SK-N-SH treated with all-trans-retinoic acid at 6 μM for 48 hours (cell line): ENCODE data around the gene RIPK4.

Experiments
- ATAC-seq: fragments of 200-7000 bp; cut with Tn5 transposase; 3 replicates; pipeline ENCODE4 v1.9.1; 2020; ENCODE audit warnings: mild to moderate bottlenecking, moderate library complexity
- ARNTL ChIP-seq: fragments of 450-650 bp; formaldehyde crosslinking; IDR thresholded peaks from 2 replicates; pipeline ENCODE4 v1.5.0; 2020; ENCODE audit warnings: low read depth, mild to moderate bottlenecking, moderate library complexity, borderline replicate concordance
- BACH2 ChIP-seq: fragments of 250-450 bp; sonication (Bioruptor Pico); IDR thresholded peaks from 2 replicates; pipeline ENCODE4 v1.9.0; 2021; ENCODE audit warnings: mild to moderate bottlenecking, borderline replicate concordance
- CSDC2 ChIP-seq: fragments of 250-450 bp; sonication (Bioruptor Pico); IDR thresholded peaks from 2 replicates; pipeline ENCODE4 v1.5.0; 2020; ENCODE audit warnings: mild to moderate bottlenecking, moderate library complexity
- ESRRG ChIP-seq: fragments of 250-450 bp; sonication (Bioruptor Pico); IDR thresholded peaks from 2 replicates; pipeline ENCODE4 v1.6.1; 2021; ENCODE audit warnings: mild to moderate bottlenecking
- GLIS3 ChIP-seq: fragments of 250-450 bp; sonication (Bioruptor Pico); IDR thresholded peaks from 2 replicates; pipeline ENCODE4 v1.5.0; 2020; ENCODE audit warnings: mild to moderate bottlenecking, moderate library complexity
- ISL1 ChIP-seq: fragments of 250-450 bp; sonication (Bioruptor Pico); IDR thresholded peaks from 2 replicates; pipeline ENCODE4 v2.1.2; 2022; ENCODE audit warnings: mild to moderate bottlenecking, moderate library complexity
- OSR1 ChIP-seq: fragments of 250-450 bp; sonication (Bioruptor Pico); IDR thresholded peaks from 2 replicates; pipeline ENCODE4 v1.8.0; 2022; ENCODE audit warnings: moderate library complexity, mild to moderate bottlenecking, inconsistent platforms
- PPARA ChIP-seq: fragments of 250-450 bp; sonication (Bioruptor Pico); IDR thresholded peaks from 2 replicates; pipeline ENCODE4 v1.5.0; 2020; ENCODE audit warnings: mild to moderate bottlenecking, borderline replicate concordance
- RARB ChIP-seq: fragments of 250-450 bp; sonication (Bioruptor Pico); IDR thresholded peaks from 2 replicates; pipeline ENCODE4 v1.8.0; 2021; ENCODE audit warnings: mild to moderate bottlenecking, moderate library complexity
- SNAI2 ChIP-seq: fragments of 250-450 bp; sonication (Bioruptor Pico); IDR thresholded peaks from 2 replicates; pipeline ENCODE4 v1.5.0; 2020; ENCODE audit warnings: mild to moderate bottlenecking, moderate library complexity
- TCF4 ChIP-seq: fragments of 250-450 bp; sonication (Bioruptor Pico); IDR thresholded peaks from 2 replicates; pipeline ENCODE4 v1.8.0; 2021; ENCODE audit warnings: mild to moderate bottlenecking, moderate library complexity, borderline replicate concordance
- TOX ChIP-seq: fragments of 250-450 bp; sonication (Bioruptor Pico); IDR thresholded peaks from 2 replicates; pipeline ENCODE4 v1.8.0; 2021; ENCODE audit warnings: mild to moderate bottlenecking, moderate library complexity, borderline replicate concordance
- ZC3H10 ChIP-seq: fragments of 250-450 bp; sonication (Bioruptor Pico); IDR thresholded peaks from 2 replicates; pipeline ENCODE4 v1.5.1; 2021; ENCODE audit warnings: mild to moderate bottlenecking, moderate library complexity
- ZFP3 ChIP-seq: fragments of 250-450 bp; sonication (Bioruptor Pico); IDR thresholded peaks from 2 replicates; pipeline ENCODE4 v1.5.0; 2020; ENCODE audit warnings: mild to moderate bottlenecking, moderate library complexity
- ZFP30 ChIP-seq: fragments of 450-650 bp; formaldehyde crosslinking; IDR thresholded peaks from 2 replicates; pipeline ENCODE4 v1.5.0; 2022; ENCODE audit warnings: mild to moderate bottlenecking, moderate library complexity
- ZNF565 ChIP-seq: fragments of 450-650 bp; formaldehyde crosslinking; conservative IDR thresholded peaks from 2 replicates; pipeline ENCODE4 v1.5.0; 2020; ENCODE audit warnings: low read depth, mild to moderate bottlenecking, moderate library complexity
- ZNF70 ChIP-seq: fragments of 450-650 bp; formaldehyde crosslinking; IDR thresholded peaks from 2 replicates; pipeline ENCODE4 v1.5.0; 2020; ENCODE audit warnings: mild to moderate bottlenecking, moderate library complexity
- ZNF8 ChIP-seq: fragments of 450-650 bp; formaldehyde crosslinking; IDR thresholded peaks from 2 replicates; pipeline ENCODE4 v1.5.0; 2020; ENCODE audit warnings: mild to moderate bottlenecking, moderate library complexity
- TF ChIP-seq, protein P1 (sequence below): fragments of 250-450 bp; sonication (Bioruptor Pico); IDR thresholded peaks from 2 replicates; pipeline ENCODE4 v1.8.0; 2021; ENCODE audit warnings: low read depth, mild to moderate bottlenecking, moderate library complexity, borderline replicate concordance
- TF ChIP-seq, protein P2 (sequence below): fragments of 250-450 bp; sonication (Bioruptor Pico); IDR thresholded peaks from 2 replicates; pipeline ENCODE4 v1.5.1; 2020; ENCODE audit warnings: low read depth, mild to moderate bottlenecking, moderate library complexity
- TF ChIP-seq, protein P3 (sequence below): fragments of 250-450 bp; sonication (Bioruptor Pico); IDR thresholded peaks from 2 replicates; pipeline ENCODE4 v1.8.0; 2020; ENCODE audit warnings: mild to moderate bottlenecking, moderate library complexity, borderline replicate concordance
- TF ChIP-seq, protein P4 (sequence below): fragments of 250-450 bp; sonication (Bioruptor Pico); IDR thresholded peaks from 2 replicates; pipeline ENCODE4 v1.5.1; 2021; ENCODE audit warnings: mild to moderate bottlenecking, moderate library complexity

Gene RIPK4

DNA sequence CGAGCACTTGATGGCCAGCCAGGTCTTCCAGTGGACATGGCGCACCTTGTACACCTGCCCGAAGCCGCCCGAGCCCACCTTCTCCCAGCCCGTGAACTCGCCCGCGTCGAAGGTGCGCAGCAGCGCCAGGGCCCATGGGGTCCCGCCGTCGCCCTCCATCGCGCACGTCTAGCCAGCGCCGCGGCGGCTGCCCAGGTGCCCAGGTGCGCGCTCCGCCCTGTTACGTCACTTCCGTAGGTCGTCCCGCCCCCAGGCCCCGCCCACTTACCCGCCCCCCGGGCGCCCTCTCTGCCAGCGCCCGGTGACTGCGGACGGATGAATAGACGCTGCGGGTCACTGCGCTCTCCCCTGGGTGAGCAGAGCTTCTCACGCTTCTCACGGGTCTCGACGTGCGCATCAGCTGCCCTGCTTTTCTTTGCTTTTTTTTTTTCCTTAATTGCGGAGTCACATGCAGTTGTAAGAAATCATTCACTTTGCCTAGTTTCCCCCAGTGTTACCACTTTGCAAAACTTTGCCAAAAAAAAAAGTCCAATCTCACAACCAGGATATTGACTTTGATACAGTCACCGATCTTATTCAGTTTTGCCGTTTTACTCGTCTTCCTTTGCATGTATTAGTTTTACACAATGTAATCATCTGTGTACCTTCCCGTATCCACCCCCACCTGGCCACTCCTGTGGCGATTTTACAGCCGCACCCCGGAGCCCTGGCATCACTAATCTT lies at the start of gene RIPK4:
Gene RIPK4 (minus strand): TSS at position 170 of the 723 bp plus-strand sequence. CDS start 11 bp downstream, at position 159.
- no peak for TF ChIP-seq ARNTL (CRISPR knock-in tag)
- no peak for TF ChIP-seq ZFP3 (CRISPR knock-in tag)
- TF ChIP-seq ESRRG (CRISPR knock-in tag), result no peak
- ATAC-seq, result peak; percentile 61

DNA sequence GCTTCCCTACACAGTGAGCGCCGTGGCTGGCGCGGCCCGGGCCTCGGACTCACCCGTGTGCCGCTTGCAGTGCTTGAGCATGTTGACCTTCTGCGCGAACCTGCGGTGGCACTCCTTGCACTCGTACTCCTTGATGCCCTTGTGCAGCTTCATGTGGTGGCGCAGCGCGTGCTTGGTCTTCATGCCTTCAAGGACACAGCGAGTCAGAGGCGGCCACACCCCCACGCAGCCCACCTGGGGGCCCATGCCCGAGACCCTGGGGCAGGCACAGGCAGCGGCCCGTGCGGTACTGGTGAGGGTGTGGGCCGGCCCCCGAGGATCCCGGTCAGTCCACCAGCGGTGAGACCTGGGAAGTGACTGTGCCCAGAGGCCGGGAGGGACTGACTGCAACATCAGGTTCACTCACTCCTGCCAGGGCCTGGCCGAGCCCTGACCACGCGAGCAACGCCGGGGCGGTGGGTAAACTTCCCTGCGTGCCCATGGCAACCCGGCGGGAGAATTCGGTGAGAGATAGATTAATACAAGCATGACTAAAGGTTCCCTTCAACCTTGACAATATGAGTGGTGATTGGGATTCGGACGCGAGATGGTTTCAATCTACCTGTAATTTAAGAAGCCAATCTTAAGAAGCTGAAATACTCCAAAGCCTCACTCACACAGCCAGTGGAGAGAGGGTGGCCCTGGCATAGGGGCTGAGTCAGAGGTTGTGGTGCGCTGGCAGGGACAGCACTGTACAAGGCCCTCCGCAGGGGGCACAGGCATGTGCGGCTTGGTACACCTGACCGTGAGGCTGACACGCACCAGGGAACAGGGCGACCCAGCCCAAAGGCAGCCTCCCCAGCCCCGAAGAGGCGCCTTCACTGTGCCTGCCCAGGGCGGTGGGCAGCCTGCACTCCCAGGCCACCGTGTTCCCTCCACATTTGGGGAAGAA lies 49.1 kb upstream of the RIPK4 start:
- TF ChIP-seq ZNF8 (CRISPR knock-in tag), result no peak
- no peak for TF ChIP-seq RARB (CRISPR knock-in tag)
- TF ChIP-seq, protein P1, sequence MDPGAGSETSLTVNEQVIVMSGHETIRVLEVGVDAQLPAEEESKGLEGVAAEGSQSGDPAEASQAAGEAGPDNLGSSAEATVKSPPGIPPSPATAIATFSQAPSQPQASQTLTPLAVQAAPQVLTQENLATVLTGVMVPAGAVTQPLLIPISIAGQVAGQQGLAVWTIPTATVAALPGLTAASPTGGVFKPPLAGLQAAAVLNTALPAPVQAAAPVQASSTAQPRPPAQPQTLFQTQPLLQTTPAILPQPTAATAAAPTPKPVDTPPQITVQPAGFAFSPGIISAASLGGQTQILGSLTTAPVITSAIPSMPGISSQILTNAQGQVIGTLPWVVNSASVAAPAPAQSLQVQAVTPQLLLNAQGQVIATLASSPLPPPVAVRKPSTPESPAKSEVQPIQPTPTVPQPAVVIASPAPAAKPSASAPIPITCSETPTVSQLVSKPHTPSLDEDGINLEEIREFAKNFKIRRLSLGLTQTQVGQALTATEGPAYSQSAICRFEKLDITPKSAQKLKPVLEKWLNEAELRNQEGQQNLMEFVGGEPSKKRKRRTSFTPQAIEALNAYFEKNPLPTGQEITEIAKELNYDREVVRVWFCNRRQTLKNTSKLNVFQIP (CRISPR knock-in tag), result no peak
- no peak for TF ChIP-seq ISL1
- no peak for TF ChIP-seq ZFP30 (CRISPR knock-in tag)
- no peak for TF ChIP-seq TCF4 (CRISPR knock-in tag)
- no peak for TF ChIP-seq PPARA (CRISPR knock-in tag)
- no peak for TF ChIP-seq ZNF565 (CRISPR knock-in tag)
- no peak for TF ChIP-seq ZFP3 (CRISPR knock-in tag)
- no peak for TF ChIP-seq BACH2 (CRISPR knock-in tag)
- TF ChIP-seq CSDC2 (CRISPR knock-in tag), result no peak
- no peak for TF ChIP-seq ZNF70 (CRISPR knock-in tag)
- no peak for TF ChIP-seq OSR1
- TF ChIP-seq GLIS3 (CRISPR knock-in tag), result no peak
- TF ChIP-seq, all 23 proteins: peak for 0
- no peak; the same call in 1 of the 3 replicates for ATAC-seq

DNA sequence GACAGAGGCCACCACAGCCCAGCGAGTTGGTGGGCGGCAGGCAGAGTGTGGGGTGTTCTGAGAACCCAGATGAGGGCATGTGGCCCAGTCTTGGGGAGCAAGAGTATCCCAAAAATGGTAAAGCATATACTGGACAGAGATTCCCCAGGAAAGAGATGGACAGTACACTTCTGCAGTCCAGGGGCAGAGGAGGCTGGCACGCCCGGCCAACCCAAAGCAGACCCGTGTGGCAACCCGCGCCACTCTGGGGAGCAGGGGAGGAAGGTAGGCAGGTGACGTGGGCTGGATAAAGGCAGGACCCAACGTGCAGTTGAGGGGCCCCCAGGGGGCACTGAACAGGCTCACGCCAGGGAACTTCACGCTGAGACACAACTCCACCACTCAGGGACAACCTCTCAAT lies 46.4 kb upstream of the RIPK4 start:
- no peak for ATAC-seq
- TF ChIP-seq ISL1 (no peak), SNAI2 (CRISPR knock-in tag) (no peak), CSDC2 (CRISPR knock-in tag) (no peak), ZNF70 (CRISPR knock-in tag) (no peak), PPARA (CRISPR knock-in tag) (no peak), GLIS3 (CRISPR knock-in tag) (no peak), OSR1 (no peak), TCF4 (CRISPR knock-in tag) (no peak), BACH2 (CRISPR knock-in tag) (no peak), ZFP30 (CRISPR knock-in tag) (no peak), ZNF565 (CRISPR knock-in tag) (no peak), ARNTL (CRISPR knock-in tag) (no peak), RARB (CRISPR knock-in tag) (no peak), TOX (no peak), ESRRG (CRISPR knock-in tag) (no peak), ZC3H10 (CRISPR knock-in tag) (no peak)
- TF ChIP-seq, protein P2, sequence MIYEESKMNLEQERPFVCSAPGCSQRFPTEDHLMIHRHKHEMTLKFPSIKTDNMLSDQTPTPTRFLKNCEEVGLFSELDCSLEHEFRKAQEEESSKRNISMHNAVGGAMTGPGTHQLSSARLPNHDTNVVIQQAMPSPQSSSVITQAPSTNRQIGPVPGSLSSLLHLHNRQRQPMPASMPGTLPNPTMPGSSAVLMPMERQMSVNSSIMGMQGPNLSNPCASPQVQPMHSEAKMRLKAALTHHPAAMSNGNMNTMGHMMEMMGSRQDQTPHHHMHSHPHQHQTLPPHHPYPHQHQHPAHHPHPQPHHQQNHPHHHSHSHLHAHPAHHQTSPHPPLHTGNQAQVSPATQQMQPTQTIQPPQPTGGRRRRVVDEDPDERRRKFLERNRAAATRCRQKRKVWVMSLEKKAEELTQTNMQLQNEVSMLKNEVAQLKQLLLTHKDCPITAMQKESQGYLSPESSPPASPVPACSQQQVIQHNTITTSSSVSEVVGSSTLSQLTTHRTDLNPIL (CRISPR knock-in tag), result no peak
- TF ChIP-seq, protein P3, sequence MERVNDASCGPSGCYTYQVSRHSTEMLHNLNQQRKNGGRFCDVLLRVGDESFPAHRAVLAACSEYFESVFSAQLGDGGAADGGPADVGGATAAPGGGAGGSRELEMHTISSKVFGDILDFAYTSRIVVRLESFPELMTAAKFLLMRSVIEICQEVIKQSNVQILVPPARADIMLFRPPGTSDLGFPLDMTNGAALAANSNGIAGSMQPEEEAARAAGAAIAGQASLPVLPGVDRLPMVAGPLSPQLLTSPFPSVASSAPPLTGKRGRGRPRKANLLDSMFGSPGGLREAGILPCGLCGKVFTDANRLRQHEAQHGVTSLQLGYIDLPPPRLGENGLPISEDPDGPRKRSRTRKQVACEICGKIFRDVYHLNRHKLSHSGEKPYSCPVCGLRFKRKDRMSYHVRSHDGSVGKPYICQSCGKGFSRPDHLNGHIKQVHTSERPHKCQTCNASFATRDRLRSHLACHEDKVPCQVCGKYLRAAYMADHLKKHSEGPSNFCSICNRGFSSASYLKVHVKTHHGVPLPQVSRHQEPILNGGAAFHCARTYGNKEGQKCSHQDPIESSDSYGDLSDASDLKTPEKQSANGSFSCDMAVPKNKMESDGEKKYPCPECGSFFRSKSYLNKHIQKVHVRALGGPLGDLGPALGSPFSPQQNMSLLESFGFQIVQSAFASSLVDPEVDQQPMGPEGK (CRISPR knock-in tag), result no peak

DNA sequence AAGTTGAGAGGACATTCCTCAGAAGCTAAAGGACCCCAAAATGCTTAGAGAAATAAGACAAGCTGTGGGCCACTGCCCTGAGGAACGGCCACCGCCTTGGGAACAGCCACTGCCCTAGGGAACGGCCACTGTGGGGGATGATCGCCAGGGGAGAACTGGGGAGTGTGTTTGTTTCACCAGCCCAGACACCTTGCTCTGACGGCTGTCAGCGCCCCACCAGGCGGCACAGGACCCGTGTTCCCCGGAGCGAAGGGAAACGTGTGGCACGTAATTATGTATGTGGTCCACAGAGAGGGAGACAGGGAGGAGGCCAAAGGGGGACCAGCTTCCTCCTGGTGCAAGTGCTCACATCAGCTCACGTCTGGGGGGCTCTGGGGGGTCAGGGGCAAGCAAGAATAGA lies 45.8 kb upstream of the RIPK4 start:
- no peak for ATAC-seq
- TF ChIP-seq ISL1, result no peak
- TF ChIP-seq ZNF565 (CRISPR knock-in tag), result no peak
- TF ChIP-seq BACH2 (CRISPR knock-in tag), result no peak
- TF ChIP-seq, protein P2 (CRISPR knock-in tag), result no peak
- TF ChIP-seq, protein P4, sequence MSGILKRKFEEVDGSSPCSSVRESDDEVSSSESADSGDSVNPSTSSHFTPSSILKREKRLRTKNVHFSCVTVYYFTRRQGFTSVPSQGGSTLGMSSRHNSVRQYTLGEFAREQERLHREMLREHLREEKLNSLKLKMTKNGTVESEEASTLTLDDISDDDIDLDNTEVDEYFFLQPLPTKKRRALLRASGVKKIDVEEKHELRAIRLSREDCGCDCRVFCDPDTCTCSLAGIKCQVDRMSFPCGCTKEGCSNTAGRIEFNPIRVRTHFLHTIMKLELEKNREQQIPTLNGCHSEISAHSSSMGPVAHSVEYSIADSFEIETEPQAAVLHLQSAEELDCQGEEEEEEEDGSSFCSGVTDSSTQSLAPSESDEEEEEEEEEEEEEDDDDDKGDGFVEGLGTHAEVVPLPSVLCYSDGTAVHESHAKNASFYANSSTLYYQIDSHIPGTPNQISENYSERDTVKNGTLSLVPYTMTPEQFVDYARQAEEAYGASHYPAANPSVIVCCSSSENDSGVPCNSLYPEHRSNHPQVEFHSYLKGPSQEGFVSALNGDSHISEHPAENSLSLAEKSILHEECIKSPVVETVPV (CRISPR knock-in tag), result no peak
- TF ChIP-seq, protein P3 (CRISPR knock-in tag), result no peak
- no peak for TF ChIP-seq TCF4 (CRISPR knock-in tag)
- no peak for TF ChIP-seq OSR1
- TF ChIP-seq ZFP30 (CRISPR knock-in tag), result no peak
